ENCODE data around the gene CFLAR.

DNA sequence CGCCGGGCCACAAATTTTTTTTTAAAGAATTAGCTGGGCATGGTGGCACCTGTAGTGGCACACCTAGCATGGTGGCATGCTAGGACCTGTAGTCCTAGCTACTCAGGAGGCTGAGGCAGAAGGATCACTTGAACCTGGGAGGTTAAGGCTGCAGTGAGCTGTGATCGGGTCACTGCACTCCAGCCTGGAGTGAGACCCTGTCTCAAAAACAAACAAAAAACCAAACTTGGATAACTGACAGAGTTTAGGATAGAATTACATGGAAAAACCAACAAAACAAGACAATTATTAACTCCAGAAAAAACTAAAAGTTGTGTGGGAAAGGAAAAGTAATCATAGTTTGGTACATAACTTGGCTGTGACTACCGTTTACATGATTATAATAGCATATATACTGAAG lies 1.6 kb upstream of the CFLAR start:
- no peak for TF ChIP-seq POLR2AphosphoS5 (IDR thresholded peaks at IDR 0.05)
- TF ChIP-seq, protein P1, sequence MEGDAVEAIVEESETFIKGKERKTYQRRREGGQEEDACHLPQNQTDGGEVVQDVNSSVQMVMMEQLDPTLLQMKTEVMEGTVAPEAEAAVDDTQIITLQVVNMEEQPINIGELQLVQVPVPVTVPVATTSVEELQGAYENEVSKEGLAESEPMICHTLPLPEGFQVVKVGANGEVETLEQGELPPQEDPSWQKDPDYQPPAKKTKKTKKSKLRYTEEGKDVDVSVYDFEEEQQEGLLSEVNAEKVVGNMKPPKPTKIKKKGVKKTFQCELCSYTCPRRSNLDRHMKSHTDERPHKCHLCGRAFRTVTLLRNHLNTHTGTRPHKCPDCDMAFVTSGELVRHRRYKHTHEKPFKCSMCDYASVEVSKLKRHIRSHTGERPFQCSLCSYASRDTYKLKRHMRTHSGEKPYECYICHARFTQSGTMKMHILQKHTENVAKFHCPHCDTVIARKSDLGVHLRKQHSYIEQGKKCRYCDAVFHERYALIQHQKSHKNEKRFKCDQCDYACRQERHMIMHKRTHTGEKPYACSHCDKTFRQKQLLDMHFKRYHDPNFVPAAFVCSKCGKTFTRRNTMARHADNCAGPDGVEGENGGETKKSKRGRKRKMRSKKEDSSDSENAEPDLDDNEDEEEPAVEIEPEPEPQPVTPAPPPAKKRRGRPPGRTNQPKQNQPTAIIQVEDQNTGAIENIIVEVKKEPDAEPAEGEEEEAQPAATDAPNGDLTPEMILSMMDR (IDR thresholded peaks at IDR 0.05): no peak
- no peak for TF ChIP-seq POLR2A (IDR thresholded peaks at IDR 0.05)

Data from prostate gland (tissue), 2 donors.